H4 (cell line): Measurements from ENCODE around the gene SGF29. TPM values are rescaled to one million over a fixed set of nuclear protein-coding genes. Genes with fewer than 3 reads are reported as not detected.

Experiments
- total RNA-seq: library from RNA; depleted of rRNA; stranded (reverse); fragments of >200 nt; shearing (Covaris generic); gene quantifications from 2 replicates; pipeline ENCODE4 v1.2.3, GENCODE V29; 2014; rRNA removed

SGF29 gene
- total RNA-seq, 1 experiment from 2014 or later: 15.4 TPM

Other genes starting within 250 kb of the SGF29 start
- gene NPIPB6, start 190.4 kb upstream of the SGF29 start, total RNA-seq: 0.31 TPM in 1 of 2 replicates, not detected in the other
- gene EIF3CL, start 150.1 kb upstream of the SGF29 start, total RNA-seq: 47.6 and 97.2 TPM in 2 replicates
- not detected in 2 replicates for gene NPIPB7, start 81.6 kb upstream of the SGF29 start, total RNA-seq
- gene CLN3, start 61.8 kb upstream of the SGF29 start, total RNA-seq: 15.4 and 18.1 TPM in 2 replicates
- gene APOBR, start 59.3 kb upstream of the SGF29 start, total RNA-seq: not detected in 2 replicates
- gene IL27, start 47.1 kb upstream of the SGF29 start, total RNA-seq: not detected in 2 replicates
- gene NUPR1, start 14.9 kb upstream of the SGF29 start, total RNA-seq: 52.0 and 53.5 TPM in 2 replicates
- gene SULT1A2, start 43.1 kb downstream of the SGF29 start, total RNA-seq: 2.0 and 2.8 TPM in 2 replicates
- gene SULT1A1, start 56.1 kb downstream of the SGF29 start, total RNA-seq: 50.4 and 51.9 TPM in 2 replicates
- not detected in 2 replicates for gene NPIPB8, start 84.1 kb downstream of the SGF29 start, total RNA-seq
- 71.4 and 82.5 TPM in 2 replicates for gene EIF3C, start 157.5 kb downstream of the SGF29 start, total RNA-seq
- 0.46 and 1.7 TPM in 2 replicates for gene NPIPB9, start 197.9 kb downstream of the SGF29 start, total RNA-seq